ENCODE measurements around the gene ZSCAN10.
A peak's percentile ranks its signal among the peaks of the same experiment; 100 is the strongest.

Gene ZSCAN10

GRCh38 chr16:3096362-3096761 lies 2.7 kb downstream of the ZSCAN10 start:
- Histone ChIP-seq H3K27ac (ENCODE audit: low read length, poor library complexity, severe bottlenecking) (no peak overlapping the region), H3K9ac (ENCODE audit: low read length) (no peak overlapping the region), H3K9me3 (ENCODE audit: control insufficient read depth, low read length) (no peaks in the 10 kb centered on the region), H3K4me3 (ENCODE audit: insufficient read depth in 1 of 2, low read depth in 1 of 2, low read length in 2 of 2) (no peak overlapping the region), H3K36me3 (ENCODE audit: control insufficient read depth in 1 of 2, insufficient read depth in 2 of 2, low read depth in 1 of 2, low read length in 2 of 2) (no peaks in the 10 kb centered on the region), H2AFZ (ENCODE audit: low read depth, low read length) (no peak overlapping the region), H2BK5ac (ENCODE audit: low read depth, low read length, poor library complexity, severe bottlenecking) (no peak overlapping the region), H3K4me2 (ENCODE audit: low read length, poor library complexity, severe bottlenecking) (no peak overlapping the region), H3K14ac (ENCODE audit: low read length in 2 of 2) (no peak overlapping the region), H3K79me1 (replicated peaks; ENCODE audit: low read length, poor library complexity, severe bottlenecking) (no peaks in the 10 kb centered on the region), H3K4me1 (ENCODE audit: control insufficient read depth, insufficient read depth, low read depth, low read length) (peaks cover 11% of the 10 kb centered on the region), H2AK5ac (ENCODE audit: low read length, severe bottlenecking) (no peak overlapping the region), H2BK12ac (ENCODE audit: low read length in 2 of 2) (no peak overlapping the region), H3K27me3 (ENCODE audit: control insufficient read depth in 1 of 2, insufficient read depth in 1 of 2, low read length in 2 of 2) (peaks cover 37 to 42% of the 10 kb centered on the region in 2 experiments), H2BK15ac (ENCODE audit: low read depth, poor library complexity, severe bottlenecking) (no peak overlapping the region), H4K8ac (ENCODE audit: low read length) (no peak overlapping the region), H3K23ac (ENCODE audit: low read length in 2 of 2) (no peak overlapping the region), H3K4ac (ENCODE audit: low read depth in 1 of 2, low read length in 2 of 2) (no peak overlapping the region), H3K18ac (ENCODE audit: low read depth in 1 of 2, low read length in 2 of 2) (no peak overlapping the region), H2BK120ac (ENCODE audit: low read depth, low read length) (no peak overlapping the region), H4K91ac (ENCODE audit: low read length) (no peak overlapping the region)
- DNase-seq = no peak
- WGBS = 81% methylated on average over 6 of the region's 6 CpGs

- Histone ChIP-seq H3K18ac (ENCODE audit: low read depth in 1 of 2, low read length in 2 of 2) (no peak overlapping the region), H3K4ac (ENCODE audit: low read depth in 1 of 2, low read length in 2 of 2) (no peak overlapping the region), H3K27ac (ENCODE audit: low read length, poor library complexity, severe bottlenecking) (no peak overlapping the region), H3K4me3 (ENCODE audit: insufficient read depth in 1 of 2, low read depth in 1 of 2, low read length in 2 of 2) (no peak overlapping the region), H2BK120ac (ENCODE audit: low read depth, low read length) (no peak overlapping the region), H4K8ac (ENCODE audit: low read length) (no peak overlapping the region), H3K23ac (ENCODE audit: low read length in 2 of 2) (no peak overlapping the region), H4K91ac (ENCODE audit: low read length) (no peak overlapping the region), H3K14ac (ENCODE audit: low read length in 2 of 2) (no peak overlapping the region), H2AFZ (ENCODE audit: low read depth, low read length) (no peak overlapping the region), H3K9me3 (ENCODE audit: control insufficient read depth, low read length) (no peaks in the 10 kb centered on the region), H2AK5ac (ENCODE audit: low read length, severe bottlenecking) (no peak overlapping the region), H3K36me3 (ENCODE audit: control insufficient read depth in 1 of 2, insufficient read depth in 2 of 2, low read depth in 1 of 2, low read length in 2 of 2) (no peaks in the 10 kb centered on the region), H2BK5ac (ENCODE audit: low read depth, low read length, poor library complexity, severe bottlenecking) (no peak overlapping the region), H2BK12ac (ENCODE audit: low read length in 2 of 2) (no peak overlapping the region), H3K27me3 (ENCODE audit: control insufficient read depth in 1 of 2, insufficient read depth in 1 of 2, low read length in 2 of 2) (peaks cover 41 to 42% of the 10 kb centered on the region in 2 experiments), H3K79me1 (replicated peaks; ENCODE audit: low read length, poor library complexity, severe bottlenecking) (no peaks in the 10 kb centered on the region), H3K4me2 (ENCODE audit: low read length, poor library complexity, severe bottlenecking) (no peak overlapping the region), H2BK15ac (ENCODE audit: low read depth, poor library complexity, severe bottlenecking) (no peak overlapping the region), H3K4me1 (ENCODE audit: control insufficient read depth, insufficient read depth, low read depth, low read length) (peaks cover 8% of the 10 kb centered on the region), H3K9ac (ENCODE audit: low read length) (no peak overlapping the region)
- 64% methylated on average over 4 of the region's 4 CpGs for WGBS
- DNase-seq = no peak
These were observed 3.2 kb downstream of the ZSCAN10 start for GRCh38 chr16:3095869-3096268.

GRCh38 chr16:3094289-3095027 lies 4.6 kb downstream of the ZSCAN10 start:
- Histone ChIP-seq H3K14ac (ENCODE audit: low read length in 2 of 2) (no peak overlapping the region), H3K4me2 (ENCODE audit: low read length, poor library complexity, severe bottlenecking) (no peak overlapping the region), H2BK12ac (ENCODE audit: low read length in 2 of 2) (no peak overlapping the region), H2AFZ (ENCODE audit: low read depth, low read length) (no peak overlapping the region), H3K79me1 (replicated peaks; ENCODE audit: low read length, poor library complexity, severe bottlenecking) (no peaks in the 10 kb centered on the region), H3K23ac (ENCODE audit: low read length in 2 of 2) (no peak overlapping the region), H3K4me3 (ENCODE audit: insufficient read depth in 1 of 2, low read depth in 1 of 2, low read length in 2 of 2) (no peak overlapping the region), H2BK15ac (ENCODE audit: low read depth, poor library complexity, severe bottlenecking) (no peak overlapping the region), H3K27me3 (ENCODE audit: control insufficient read depth in 1 of 2, insufficient read depth in 1 of 2, low read length in 2 of 2) (peaks cover 37% of the 10 kb centered on the region in 2 experiments), H2AK5ac (ENCODE audit: low read length, severe bottlenecking) (no peak overlapping the region), H2BK5ac (ENCODE audit: low read depth, low read length, poor library complexity, severe bottlenecking) (no peak overlapping the region), H3K4me1 (ENCODE audit: control insufficient read depth, insufficient read depth, low read depth, low read length) (peaks cover 2% of the 10 kb centered on the region), H4K91ac (ENCODE audit: low read length) (no peak overlapping the region), H3K36me3 (ENCODE audit: control insufficient read depth in 1 of 2, insufficient read depth in 2 of 2, low read depth in 1 of 2, low read length in 2 of 2) (no peaks in the 10 kb centered on the region), H3K9ac (ENCODE audit: low read length) (no peak overlapping the region), H3K27ac (ENCODE audit: low read length, poor library complexity, severe bottlenecking) (no peak overlapping the region), H3K4ac (ENCODE audit: low read depth in 1 of 2, low read length in 2 of 2) (no peak overlapping the region), H2BK120ac (ENCODE audit: low read depth, low read length) (no peak overlapping the region), H4K8ac (ENCODE audit: low read length) (no peak overlapping the region), H3K9me3 (ENCODE audit: control insufficient read depth, low read length) (no peaks in the 10 kb centered on the region), H3K18ac (ENCODE audit: low read depth in 1 of 2, low read length in 2 of 2) (no peak overlapping the region)
- WGBS = 85% methylated on average over 21 of the region's 22 CpGs
- DNase-seq = peak; percentile 47

GRCh38 chr16:3092501-3092941 lies 6.6 kb downstream of the ZSCAN10 start:
- H3K14ac ChIP-seq (ENCODE audit: low read length in 2 of 2) = no peak overlapping the region
- 77% methylated on average over 20 of the region's 20 CpGs for WGBS
- no peak overlapping the region for H2BK12ac ChIP-seq (ENCODE audit: low read length in 2 of 2)
- no peak overlapping the region for H2AK5ac ChIP-seq (ENCODE audit: low read length, severe bottlenecking)
- no peaks in the 10 kb centered on the region for H3K36me3 ChIP-seq (ENCODE audit: control insufficient read depth in 1 of 2, insufficient read depth in 2 of 2, low read depth in 1 of 2, low read length in 2 of 2)
- H3K18ac ChIP-seq (ENCODE audit: low read depth in 1 of 2, low read length in 2 of 2) = no peak overlapping the region
- no peak overlapping the region for H3K27ac ChIP-seq (ENCODE audit: low read length, poor library complexity, severe bottlenecking)
- H2BK15ac ChIP-seq (ENCODE audit: low read depth, poor library complexity, severe bottlenecking) = peak overlapping the region; percentile 21
- no peak overlapping the region for H2BK120ac ChIP-seq (ENCODE audit: low read depth, low read length)
- H3K4me1 ChIP-seq (ENCODE audit: control insufficient read depth, insufficient read depth, low read depth, low read length) = peaks cover 4% of the 10 kb centered on the region
- no peak overlapping the region for H4K91ac ChIP-seq (ENCODE audit: low read length)
- H3K9ac ChIP-seq (ENCODE audit: low read length) = no peak overlapping the region
- H3K23ac ChIP-seq (ENCODE audit: low read length in 2 of 2) = no peak overlapping the region
- H3K4me2 ChIP-seq (ENCODE audit: low read length, poor library complexity, severe bottlenecking) = no peak overlapping the region
- no peak overlapping the region for H3K4ac ChIP-seq (ENCODE audit: low read depth in 1 of 2, low read length in 2 of 2)
- no peak overlapping the region for H2BK5ac ChIP-seq (ENCODE audit: low read depth, low read length, poor library complexity, severe bottlenecking)
- DNase-seq = no peak
- no peak overlapping the region for H3K4me3 ChIP-seq (ENCODE audit: insufficient read depth in 1 of 2, low read depth in 1 of 2, low read length in 2 of 2)
- no peaks in the 10 kb centered on the region for H3K9me3 ChIP-seq (ENCODE audit: control insufficient read depth, low read length)
- H4K8ac ChIP-seq (ENCODE audit: low read length) = no peak overlapping the region
- H3K27me3 ChIP-seq (ENCODE audit: control insufficient read depth in 1 of 2, insufficient read depth in 1 of 2, low read length in 2 of 2) = peaks cover 18 to 38% of the 10 kb centered on the region in 2 experiments
- no peaks in the 10 kb centered on the region for H3K79me1 ChIP-seq (replicated peaks; ENCODE audit: low read length, poor library complexity, severe bottlenecking)
- no peak overlapping the region for H2AFZ ChIP-seq (ENCODE audit: low read depth, low read length)

Data from mesenchymal stem cell (in vitro differentiated cells and primary cell).